Epithelial cell of prostate (primary cell): ENCODE data around the gene SCN2B.

Source experiments
- DNase-seq: peaks from one replicate; pipeline ENCODE4 v3.0.0-alpha.2; 2011; ENCODE audit warnings: low read depth, low spot score
- H3K27ac ChIP-seq: fragments of 450-650 bp; 2 replicates; pipeline ENCODE4 v1.5.1; 2017; ENCODE audit warnings: mild to moderate bottlenecking

The SCN2B gene

DNA sequence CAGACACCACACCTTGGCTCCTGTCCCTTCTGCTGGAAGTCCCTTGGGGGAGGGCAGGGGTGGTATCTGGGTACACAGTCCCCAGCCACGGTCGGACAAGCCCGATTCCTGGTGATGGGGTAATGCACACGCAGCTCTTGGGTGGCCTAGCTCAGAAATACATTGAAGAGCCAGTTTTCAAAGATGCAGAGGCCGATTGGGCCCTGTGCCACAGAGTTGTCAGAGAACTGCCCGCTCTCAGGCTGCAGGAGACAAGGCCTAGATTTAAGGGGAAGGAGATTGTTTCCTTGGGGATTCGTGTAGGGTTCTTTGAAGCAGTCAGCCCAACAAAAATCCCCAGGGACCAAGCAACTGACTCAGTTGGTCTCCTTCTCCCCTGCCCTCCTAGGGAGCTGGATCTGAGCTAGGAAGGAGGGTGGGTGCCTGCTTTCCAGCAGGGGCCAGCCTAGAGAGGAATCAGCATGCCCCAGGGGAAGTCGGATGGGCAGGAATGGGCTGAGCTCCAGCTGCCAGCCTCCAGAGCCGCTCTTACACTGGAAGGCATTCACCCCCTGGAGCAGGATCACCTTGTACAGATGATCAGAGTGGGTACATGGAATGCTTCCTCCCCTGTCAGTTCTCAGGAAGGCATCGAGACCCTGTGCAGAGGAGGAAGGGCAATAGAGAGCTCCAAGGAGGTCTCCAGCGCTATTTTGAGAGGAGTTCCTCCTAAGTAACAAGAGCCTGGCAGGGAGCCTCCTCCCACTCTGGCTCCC is 20.5 kb downstream of the SCN2B start:
- no peak overlapping the region for H3K27ac ChIP-seq
- DNase-seq, result no peak

- no peak overlapping the region for H3K27ac ChIP-seq
- no peak for DNase-seq
These were observed 21.8 kb downstream of the SCN2B start for GRCh38 chr11:118154641-118155040.

DNA sequence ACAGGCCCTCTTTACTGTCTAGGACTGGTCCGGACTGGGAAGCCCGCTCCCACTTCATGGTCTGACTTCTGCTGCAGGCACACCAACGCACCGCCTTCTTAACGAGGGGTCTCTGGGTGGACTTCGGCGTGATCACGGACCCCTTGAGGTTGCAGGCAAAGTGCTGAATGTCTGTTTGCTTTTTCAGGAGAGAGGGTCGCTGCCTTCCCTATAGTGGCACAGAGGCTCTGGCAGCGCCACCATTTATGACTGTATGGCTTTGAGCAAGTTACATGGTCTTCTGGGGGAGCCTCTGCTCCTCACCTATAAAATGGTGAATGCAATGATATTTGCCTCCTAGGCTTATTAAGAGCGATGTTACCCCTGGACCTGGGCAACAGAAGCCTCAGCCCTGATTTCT is 22.5 kb downstream of the SCN2B start:
- no peak for DNase-seq
- H3K27ac ChIP-seq, result no peak overlapping the region

DNA sequence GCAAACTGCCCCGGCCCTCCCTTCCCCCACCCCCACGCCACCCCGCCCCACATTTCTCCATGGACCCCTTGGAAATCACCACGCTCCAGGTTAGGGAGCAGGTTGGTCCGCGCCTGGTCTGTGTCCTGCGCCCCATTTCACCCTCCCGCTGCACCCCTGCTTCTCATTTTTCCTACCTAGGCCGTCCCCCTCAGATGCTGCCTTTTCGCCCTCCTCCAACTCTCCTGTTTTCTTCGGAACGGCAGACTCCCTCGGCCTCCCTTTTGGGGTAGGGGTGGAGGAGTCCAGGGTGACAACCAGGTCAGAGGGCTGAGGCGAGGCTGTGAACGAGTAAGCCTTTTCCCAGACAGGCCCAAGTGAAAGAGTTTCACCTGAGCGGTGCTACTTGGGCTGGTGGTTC is 22.9 kb downstream of the SCN2B start:
- no peak for DNase-seq
- H3K27ac ChIP-seq, result no peak overlapping the region

- DNase-seq, result no peak
- no peak within 1 kb of the TSS for H3K27ac ChIP-seq
These were observed 23.6 kb downstream of the SCN2B start, which contains the start of gene SCN4B for GRCh38 chr11:118152552-118153471. Gene SCN4B, minus strand, starts transcription at chr11:118152823. Its CDS starts 150 bp downstream, at chr11:118152673.

GRCh38 chr11:118152020-118152551 is 24.4 kb downstream of the SCN2B start:
- no peak overlapping the region for H3K27ac ChIP-seq

GRCh38 chr11:118151431-118151830 is 25.0 kb downstream of the SCN2B start:
- DNase-seq, result no peak
- no peak overlapping the region for H3K27ac ChIP-seq

More at GRCh38 chr11:118152020-118152551, 24.4 kb downstream of the SCN2B start:
- DNase-seq, result no peak

DNA sequence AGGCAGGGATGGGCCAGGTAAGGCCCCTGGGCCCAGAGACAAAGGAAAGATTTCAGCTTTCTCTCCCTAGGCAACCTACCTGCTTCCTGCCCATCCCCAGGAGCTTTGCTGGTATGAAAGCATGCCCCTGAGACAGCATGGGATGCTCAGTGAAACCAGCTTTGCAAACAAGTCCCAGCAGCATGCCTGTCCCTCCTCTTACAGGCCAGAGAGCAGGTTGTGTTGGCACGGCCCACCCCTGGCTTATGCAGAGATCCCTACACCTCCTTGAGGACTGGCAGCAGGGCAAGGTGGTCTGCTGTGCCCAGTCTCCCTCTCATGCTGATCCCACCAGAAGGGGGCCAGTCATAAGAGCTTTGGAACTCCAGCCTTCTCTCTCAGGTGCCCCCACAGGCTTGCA is 26.9 kb downstream of the SCN2B start:
- H3K27ac ChIP-seq, result no peak overlapping the region

GRCh38 chr11:118148856-118149255 is 27.6 kb downstream of the SCN2B start:
- DNase-seq, result no peak
- no peak overlapping the region for H3K27ac ChIP-seq

More for the DNA sequence above, 26.9 kb downstream of the SCN2B start:
- DNase-seq, result no peak

DNA sequence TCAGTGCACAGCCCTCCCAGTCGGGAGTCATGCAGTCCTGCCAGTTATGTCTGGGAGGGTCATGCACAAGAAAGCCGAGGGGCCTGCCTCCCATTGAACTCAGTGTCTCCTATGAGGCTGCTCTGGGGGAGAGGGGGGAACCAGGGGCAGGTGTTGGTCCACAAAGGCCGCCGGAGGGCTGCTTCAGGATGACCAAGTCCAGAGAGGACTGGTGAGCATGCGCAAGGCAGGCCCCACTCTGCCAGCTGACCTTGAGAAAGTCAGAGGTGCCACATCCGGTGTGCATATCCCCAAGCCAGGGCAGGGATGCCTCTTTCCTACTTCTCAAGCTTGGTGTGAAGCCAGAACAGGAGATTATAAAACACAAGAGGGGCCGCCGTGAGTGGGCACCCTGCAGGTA is 28.2 kb downstream of the SCN2B start:
- no peak for DNase-seq
- H3K27ac ChIP-seq, result no peak overlapping the region

- DNase-seq, result no peak
- no peak overlapping the region for H3K27ac ChIP-seq
These were observed 28.9 kb downstream of the SCN2B start for GRCh38 chr11:118147502-118147901.

- DNase-seq, result no peak
- no peak overlapping the region for H3K27ac ChIP-seq
These were observed 29.9 kb downstream of the SCN2B start for GRCh38 chr11:118146554-118146953.

DNA sequence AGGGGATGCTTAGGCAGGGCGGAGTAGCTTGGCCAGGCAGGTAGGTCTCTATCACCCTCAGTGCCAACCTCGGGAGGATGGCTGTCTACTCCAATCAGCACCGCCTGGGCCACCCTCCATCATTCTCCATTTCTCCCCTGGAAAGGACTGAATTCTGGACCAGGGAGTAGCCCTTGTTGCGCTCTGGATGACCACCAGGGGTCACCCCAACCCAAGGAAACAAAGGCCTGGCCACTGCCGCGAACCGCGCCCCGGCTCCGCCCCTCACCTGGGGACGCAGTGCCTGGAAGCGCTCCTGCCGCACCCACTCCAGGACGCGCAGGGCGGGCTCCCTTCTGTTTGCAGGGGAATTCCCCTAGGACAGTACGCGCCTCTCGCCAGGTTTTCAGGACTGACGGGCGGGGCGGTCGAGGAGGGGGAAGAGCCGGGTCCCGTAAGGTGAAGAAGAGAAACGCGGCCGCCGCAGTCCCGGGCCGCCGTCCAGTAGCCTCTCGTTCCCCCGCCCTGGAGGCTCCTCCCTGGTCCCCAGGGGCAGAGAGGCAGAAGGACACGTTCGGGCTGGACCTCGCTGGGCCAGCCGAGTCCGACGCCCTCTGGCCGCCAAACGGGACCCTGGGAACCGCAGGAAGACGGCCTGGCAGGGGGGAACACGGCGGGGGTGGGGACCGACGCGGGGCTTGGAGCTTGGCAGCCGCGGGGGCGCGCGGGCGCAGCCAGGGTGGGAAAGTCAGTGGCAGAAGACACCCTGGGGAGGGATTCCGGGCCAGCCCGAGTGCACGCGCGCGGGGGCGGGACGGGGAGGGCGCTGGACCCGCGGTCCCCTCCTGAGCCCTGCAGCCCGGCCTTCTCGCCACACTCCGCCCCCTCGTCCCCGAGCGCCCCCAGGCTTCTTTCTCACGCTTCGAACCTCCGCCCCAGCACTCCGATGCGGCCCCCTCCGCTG is 30.9 kb downstream of the SCN2B start:
- peak; percentile 72 for DNase-seq
- H3K27ac ChIP-seq, result peak overlapping the region; percentile 28

DNA sequence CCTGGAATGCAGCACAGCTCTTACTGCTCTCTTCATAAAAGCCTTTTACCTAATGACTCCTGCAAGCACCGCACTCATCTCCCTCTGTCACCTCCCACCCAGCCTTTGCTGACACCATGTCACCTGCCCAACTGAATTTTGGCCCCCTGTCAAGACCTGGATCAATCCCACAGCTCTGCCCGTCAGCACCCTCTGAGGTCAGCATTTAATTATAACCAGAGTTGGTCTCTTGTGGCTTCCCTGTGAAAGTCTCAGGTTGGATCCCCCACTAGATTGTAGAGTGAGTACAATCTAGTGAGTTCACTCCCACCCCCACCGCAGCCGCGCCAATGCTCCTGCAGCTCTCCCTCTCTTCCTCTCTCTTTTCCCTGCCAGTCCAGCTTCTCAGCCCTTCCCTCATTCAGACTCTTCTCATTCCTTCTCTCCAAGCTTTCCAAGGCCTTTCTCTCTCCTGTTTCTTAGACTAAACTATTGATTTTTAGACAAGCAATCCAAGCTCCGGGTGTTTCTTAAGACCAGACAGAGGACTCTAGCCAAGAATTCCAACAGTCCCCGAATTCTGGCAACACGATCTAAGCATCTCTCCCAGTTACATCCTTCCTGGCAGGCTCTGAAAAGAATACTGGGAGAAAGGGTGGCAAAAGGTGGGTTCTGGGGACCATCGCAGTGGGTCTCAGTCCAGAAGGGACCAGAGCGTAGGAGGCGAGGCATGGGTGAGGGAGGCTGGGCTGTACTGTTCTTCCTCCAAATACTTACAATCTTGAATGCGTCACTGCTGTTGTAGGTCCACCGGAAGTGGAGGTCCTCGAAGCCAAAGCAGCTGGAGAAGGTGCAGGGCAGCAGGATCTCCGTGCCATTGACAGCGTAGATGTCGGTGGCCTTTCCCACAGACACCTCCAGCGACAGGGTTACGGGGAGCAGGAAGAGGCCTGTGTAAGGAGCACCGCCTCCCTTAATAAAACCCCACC is 31.9 kb downstream of the SCN2B start:
- no peak for DNase-seq
- H3K27ac ChIP-seq, result no peak overlapping the region

DNA sequence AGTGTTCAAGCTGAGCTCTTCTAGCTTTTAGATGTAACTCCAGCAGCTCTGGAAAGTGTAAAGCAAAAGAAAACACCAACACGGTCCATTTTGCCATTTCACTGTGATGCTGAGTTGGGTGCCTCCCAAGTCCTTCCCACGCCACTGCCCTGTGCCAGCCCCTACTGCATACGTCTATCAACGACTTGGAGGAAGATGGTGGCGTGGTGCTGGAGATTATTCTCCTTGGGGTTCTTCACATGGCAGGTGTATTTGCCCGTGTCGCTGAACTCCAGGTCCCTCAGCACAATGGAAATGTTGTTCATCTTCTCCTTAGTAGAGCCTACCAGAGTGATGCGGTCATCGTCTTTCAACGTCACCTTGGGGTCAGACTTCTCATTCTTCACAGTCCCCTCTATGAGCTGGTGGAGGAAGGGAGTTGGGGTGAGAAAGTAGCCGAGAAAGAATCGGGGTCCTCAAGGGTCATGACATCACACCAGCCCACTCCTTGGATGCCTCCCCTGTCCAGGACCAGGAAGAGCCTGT is 32.7 kb downstream of the SCN2B start:
- no peak for DNase-seq
- no peak overlapping the region for H3K27ac ChIP-seq

DNA sequence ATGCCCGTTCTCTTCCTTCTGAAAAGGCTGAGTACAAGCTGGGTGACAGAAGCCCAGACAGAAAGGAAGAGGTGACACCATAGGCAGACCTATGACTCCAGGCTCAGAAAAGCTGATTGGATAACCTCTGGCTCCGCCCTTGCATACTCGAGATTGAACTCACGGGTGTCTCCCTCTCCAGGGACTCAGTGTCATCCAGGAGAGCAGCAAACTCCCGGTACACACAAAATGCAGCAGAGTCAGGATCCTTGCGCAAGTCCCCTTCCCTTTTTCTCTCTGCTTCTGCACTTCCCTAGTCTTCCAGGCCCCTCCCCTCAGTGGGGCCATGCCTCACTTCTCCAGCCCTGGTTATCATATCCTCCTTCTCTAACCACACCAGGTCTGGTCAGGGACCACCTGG is 33.6 kb downstream of the SCN2B start:
- DNase-seq, result no peak
- no peak overlapping the region for H3K27ac ChIP-seq

DNA sequence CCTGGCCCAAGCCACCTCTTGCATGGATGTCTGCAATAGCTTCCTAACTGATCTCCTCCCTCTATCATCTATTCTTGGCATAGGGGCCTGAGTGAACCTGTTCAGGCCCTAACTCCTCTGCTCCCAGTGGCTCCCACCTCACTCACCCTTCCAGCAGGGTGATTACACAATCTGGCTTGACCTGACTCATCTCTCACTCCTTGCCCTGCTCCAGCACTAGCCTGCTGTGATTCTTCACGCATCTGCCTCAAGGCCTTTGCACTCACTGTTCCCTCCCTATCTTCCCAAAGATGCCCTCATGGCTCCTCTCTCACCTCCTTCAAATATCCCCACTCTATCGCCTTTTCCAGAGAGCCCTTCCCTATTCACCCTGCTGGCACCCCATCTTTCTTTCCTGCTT is 34.4 kb downstream of the SCN2B start:
- peak; percentile 43 for DNase-seq
- H3K27ac ChIP-seq, result no peak overlapping the region

DNA sequence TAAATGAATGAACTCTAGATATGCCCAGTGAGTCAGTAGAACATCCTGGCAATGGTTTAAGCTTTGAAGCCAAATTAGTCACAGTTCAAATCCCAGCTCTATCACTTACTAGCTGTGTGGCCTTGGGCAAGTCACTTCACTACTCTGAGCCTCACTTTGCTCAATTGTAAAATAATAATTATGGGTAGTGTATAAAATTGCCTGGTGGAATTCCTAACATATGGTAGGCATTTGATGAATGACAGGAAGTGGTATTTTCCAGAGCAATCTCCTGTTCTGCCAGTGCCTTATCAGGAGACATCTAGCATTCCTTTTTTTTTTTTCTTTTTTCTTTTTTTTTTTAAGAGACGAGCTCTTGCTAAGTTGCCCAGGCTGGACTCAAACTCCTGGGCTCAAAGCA is 36.9 kb downstream of the SCN2B start:
- DNase-seq, result no peak

More for the DNA sequence above, 36.9 kb downstream of the SCN2B start:
- no peak overlapping the region for H3K27ac ChIP-seq
